Pancreas (tissue), 10 donors: ENCODE measurements around the gene SERBP1. TPM values are rescaled to one million over a fixed set of nuclear protein-coding genes. Genes with fewer than 3 reads are reported as not detected.

Source experiments
- ATAC-seq, 4 donors: fragments of 200-7000 bp; cut with Tn5 transposase; one replicate each; pipeline versions ENCODE4 v1.8.0 to v1.9.1; 2020; ENCODE audit warnings: mild to moderate bottlenecking in 4 of 4, moderate library complexity in 4 of 4
- DNase-seq, 6 donors: peaks; one replicate each; pipeline ENCODE4 v3.0.0-alpha.2; 2020
- FAIRE-seq: peaks from 2 replicates; lab custom pipeline; 2012; peaks lifted over from hg19 to GRCh38; lab: Jason Lieb, UNC
- H3K27ac ChIP-seq, 4 donors: fragments of 200-600 bp; sonication (generic); 1 replicate in 3 of 4; 2 replicates in 1 of 4; pipeline versions ENCODE4 v1.5.0 to v1.8.0; 2020
- H3K27me3 ChIP-seq, 4 donors: fragments of 200-600 bp; one replicate each; pipeline ENCODE4 v1.8.0; 2021
- H3K36me3 ChIP-seq, 3 donors: fragments of 200-600 bp; sonication (generic) in 1 of 3; one replicate each; pipeline versions ENCODE4 v1.5.0 to v1.8.0; 2020 to 2021
- H3K4me1 ChIP-seq, 3 donors: fragments of 200-600 bp; one replicate each; pipeline ENCODE4 v1.8.0; 2021
- H3K4me3 ChIP-seq, 4 donors: fragments of 200-600 bp; sonication (generic) in 2 of 4; one replicate each; pipeline versions ENCODE4 v1.5.0 to v1.8.0; 2020 to 2021
- H3K9me3 ChIP-seq, 4 donors: fragments of 200-600 bp; one replicate each; pipeline ENCODE4 v1.8.0; 2021
- WGBS, 2 donors: extraction: QIAGEN DNeasy Blood & Tissue Kit; methylation state at CpG; one replicate each; pipeline ENCODE4 v1.1.7; 2013; 5-methylcytosine and 5-hydroxymethylcytosine counted together
- intact Hi-C, 3 donors: fragments of 100-400 bp; cut with DNase I; formaldehyde crosslinking; loops; one replicate each; pipeline versions ENCODE4 v1.11.1 to v1.14.2; 2022
- polyA plus RNA-seq, 2 donors: library from polyadenylated mRNA; stranded (reverse); fragments of 200-250 nt; gene quantifications; one replicate each; pipeline ENCODE4 v1.2.3, GENCODE V29; 2013
- total RNA-seq, 6 donors: library from RNA; stranded (reverse); fragmentation: NEBNext Ultra II Directional in 4 of 6; extraction: Animal tissue kit (Norgen Biotek cat#: 25700) in 4 of 6; gene quantifications; one replicate each; pipeline versions ENCODE4 v1.2.1 to v1.2.4, GENCODE V29; 2021 to 2023
- TF ChIP-seq, protein P1 (sequence below), 4 donors: fragments of 200-600 bp; sonication (generic) in 3 of 4; IDR thresholded peaks; one replicate each; pipeline versions ENCODE4 v1.5.0 to v1.8.0; 2021; ENCODE audit warnings: antibody characterized with exemption in 4 of 4
- donor health status: healthy with polysubstance abuse.
- donor health status: DM: no; HTN: no; CAD: no; lungs with moderate emphysema.
- donor health status: DM: no; HTN: no; CAD: no.
- donor health status: control.
- donor health status: control.
- donor health status: Bipolar disorder and iron deficiency.
- donor health status: DM: yes; HTN: yes; CAD: no.
- donor health status: DM: no; HTN: no; CAD: no.
- donor health status: DM: no; HTN: no; CAD: no.
- donor health status: DM: yes; HTN: yes; CAD: no.

Gene SERBP1
- total and polyA plus RNA-seq, 8 donors, result 38.8 to 138 (median 87.2) TPM

DNA sequence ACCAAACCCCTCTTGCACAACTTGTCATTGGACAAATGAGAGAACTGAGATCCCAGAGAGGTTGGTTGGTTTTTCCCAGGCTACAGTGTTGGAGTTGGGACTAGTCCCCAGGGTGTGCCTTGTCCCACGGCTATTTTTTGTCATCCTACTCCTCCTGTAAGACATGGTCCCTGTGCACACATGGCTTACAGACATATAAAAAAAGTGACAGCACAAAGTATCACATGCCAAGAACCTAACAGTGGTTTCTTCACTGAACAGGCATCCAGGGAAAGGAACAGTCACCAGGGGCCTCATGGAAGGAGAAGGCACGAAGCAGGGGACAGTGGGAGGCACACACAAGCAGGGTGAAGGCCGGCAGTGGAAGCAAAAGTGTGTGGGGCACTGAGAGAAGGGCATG is 36.5 kb downstream of the SERBP1 start:
- 86 to 90% methylated on average over 3 of the region's 3 CpGs for WGBS, 2 donors

DNA sequence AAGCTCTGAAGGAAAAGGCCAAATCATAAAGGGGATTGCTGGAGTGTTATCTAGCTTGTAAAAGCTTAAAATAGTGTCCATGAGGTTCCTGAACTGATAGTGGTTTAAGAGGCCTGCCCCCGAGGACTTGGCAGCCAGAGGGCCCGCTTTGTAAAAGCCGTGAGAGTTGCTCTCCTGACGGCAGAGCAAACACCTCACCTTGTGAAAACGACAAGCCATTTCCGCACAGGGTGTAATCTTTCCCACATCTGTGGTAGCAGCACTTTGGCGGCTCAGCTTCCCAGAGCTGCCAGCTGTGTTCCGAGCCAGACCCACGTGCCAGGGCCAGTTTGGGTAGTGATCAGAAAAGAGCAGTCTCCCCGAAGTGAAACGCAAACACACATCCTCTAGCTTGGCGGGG is 37.0 kb downstream of the SERBP1 start:
- no peak overlapping the region for H3K4me3 ChIP-seq
- intact Hi-C loops, result no loop called here
- FAIRE-seq (no peak), ATAC-seq (peak; percentile 95 to 98 (median 96)), DNase-seq (peak; percentile 36 to 77 (median 72))
- TF ChIP-seq, protein P1, sequence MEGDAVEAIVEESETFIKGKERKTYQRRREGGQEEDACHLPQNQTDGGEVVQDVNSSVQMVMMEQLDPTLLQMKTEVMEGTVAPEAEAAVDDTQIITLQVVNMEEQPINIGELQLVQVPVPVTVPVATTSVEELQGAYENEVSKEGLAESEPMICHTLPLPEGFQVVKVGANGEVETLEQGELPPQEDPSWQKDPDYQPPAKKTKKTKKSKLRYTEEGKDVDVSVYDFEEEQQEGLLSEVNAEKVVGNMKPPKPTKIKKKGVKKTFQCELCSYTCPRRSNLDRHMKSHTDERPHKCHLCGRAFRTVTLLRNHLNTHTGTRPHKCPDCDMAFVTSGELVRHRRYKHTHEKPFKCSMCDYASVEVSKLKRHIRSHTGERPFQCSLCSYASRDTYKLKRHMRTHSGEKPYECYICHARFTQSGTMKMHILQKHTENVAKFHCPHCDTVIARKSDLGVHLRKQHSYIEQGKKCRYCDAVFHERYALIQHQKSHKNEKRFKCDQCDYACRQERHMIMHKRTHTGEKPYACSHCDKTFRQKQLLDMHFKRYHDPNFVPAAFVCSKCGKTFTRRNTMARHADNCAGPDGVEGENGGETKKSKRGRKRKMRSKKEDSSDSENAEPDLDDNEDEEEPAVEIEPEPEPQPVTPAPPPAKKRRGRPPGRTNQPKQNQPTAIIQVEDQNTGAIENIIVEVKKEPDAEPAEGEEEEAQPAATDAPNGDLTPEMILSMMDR (IDR thresholded peaks at IDR 0.05), result no peak
- H3K27me3 ChIP-seq, result no peaks in the 10 kb centered on the region
- H3K4me1 ChIP-seq, result no peaks in the 10 kb centered on the region
- WGBS, 2 donors, result 30 to 33% methylated on average over 12 of the region's 12 CpGs
- no peaks in the 10 kb centered on the region for H3K9me3 ChIP-seq
- H3K36me3 ChIP-seq, result no peaks in the 10 kb centered on the region
- H3K27ac ChIP-seq, result peak overlapping the region; percentile 2 to 13 (median 8)

More for the DNA sequence above, 36.5 kb downstream of the SERBP1 start:
- FAIRE-seq (no peak), DNase-seq (no peak), ATAC-seq (peak in 3 of 4 donors; percentile 3 to 21 (median 17))
- intact Hi-C loops, result no loop called here
- TF ChIP-seq, protein P1 (IDR thresholded peaks at IDR 0.05), result no peak
- Histone ChIP-seq H3K4me3 (no peak overlapping the region), H3K9me3 (no peaks in the 10 kb centered on the region), H3K27me3 (no peaks in the 10 kb centered on the region), H3K27ac (peak overlapping the region in 2 of 4 donors; percentile 2 to 11), H3K36me3 (no peaks in the 10 kb centered on the region), H3K4me1 (no peaks in the 10 kb centered on the region)

DNA sequence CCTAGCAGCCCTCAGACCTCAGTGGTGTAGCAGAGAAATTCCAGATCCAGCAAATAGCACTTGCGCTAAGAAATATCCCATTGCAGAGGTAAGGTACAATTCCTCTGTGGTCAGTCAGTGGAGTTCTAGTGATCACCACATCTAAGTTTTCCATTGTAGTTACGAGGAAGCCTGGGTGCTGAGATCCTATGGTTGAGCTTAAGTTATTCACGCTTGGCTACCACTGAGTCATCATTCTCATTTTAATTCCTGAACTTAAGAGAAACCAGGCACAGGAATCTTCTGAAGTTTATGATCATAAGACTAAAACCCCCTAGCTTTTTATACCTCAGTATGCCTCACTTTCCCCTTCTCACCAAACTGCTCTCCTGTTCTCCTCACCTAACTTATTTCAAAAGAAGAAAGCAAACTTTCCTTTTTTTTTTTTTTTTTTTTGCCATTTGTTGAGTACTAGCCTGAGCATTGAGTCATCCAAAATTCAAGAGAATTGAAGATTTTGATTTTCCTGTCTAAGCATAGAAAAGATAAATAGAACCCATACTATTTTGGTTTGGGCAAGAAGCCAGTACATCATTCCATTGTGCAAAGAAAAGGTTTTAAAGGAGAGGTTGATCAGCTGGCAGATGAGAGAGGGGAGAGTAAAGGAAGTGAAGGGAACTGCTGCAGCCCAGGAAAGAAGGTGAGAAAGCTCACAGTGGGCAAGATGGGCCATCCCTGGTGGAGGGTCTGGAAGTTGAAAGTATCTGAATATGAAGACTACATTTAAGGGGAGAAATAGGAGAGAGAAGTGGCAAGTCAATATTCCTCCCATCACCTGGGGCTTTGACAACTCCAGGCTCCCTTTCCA is 39.9 kb downstream of the SERBP1 start:
- H3K4me1 ChIP-seq, result no peaks in the 10 kb centered on the region
- H3K4me3 ChIP-seq, result no peak overlapping the region
- no peaks in the 10 kb centered on the region for H3K36me3 ChIP-seq
- H3K9me3 ChIP-seq, result no peaks in the 10 kb centered on the region
- WGBS, 2 donors, result 92 to 93% methylated on average over 3 of the region's 3 CpGs
- intact Hi-C loops, result no loop called here
- DNase-seq (no peak), ATAC-seq (no peak), FAIRE-seq (no peak)
- no peak overlapping the region for H3K27ac ChIP-seq
- TF ChIP-seq, protein P1 (IDR thresholded peaks at IDR 0.05), result no peak
- H3K27me3 ChIP-seq, result no peaks in the 10 kb centered on the region

DNA sequence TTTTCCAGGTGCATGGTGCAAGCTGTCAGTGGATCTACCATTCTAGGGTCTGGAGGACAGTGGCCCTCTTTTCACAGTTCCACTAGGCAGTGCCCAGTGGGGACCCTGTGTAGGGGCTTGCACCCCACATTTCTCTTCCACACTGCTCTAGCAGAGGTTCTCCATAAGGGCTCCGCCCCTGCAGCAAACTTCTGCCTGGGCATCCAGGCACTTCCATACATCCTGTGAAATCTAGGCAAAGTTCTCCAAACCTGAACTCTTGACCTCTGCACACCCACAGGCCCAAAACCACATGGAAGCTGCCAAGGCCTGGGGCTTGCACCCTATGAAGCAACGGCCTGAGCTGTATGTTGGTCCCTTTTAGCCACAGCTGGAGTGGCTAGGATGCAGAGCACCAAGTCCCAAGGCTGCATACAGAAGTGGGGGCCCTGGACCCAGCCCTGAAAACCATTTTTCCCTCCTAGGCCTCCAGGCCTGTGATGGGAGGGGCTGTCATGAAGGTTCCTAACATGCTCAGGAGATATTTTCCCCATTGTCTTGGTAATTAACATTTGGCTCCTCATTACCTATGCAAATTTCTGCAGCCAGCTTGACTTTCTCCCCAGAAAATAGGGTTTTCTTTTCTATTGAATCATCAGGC is 46.1 kb downstream of the SERBP1 start:
- DNase-seq, result no peak
- Histone ChIP-seq H3K27ac (no peak overlapping the region), H3K36me3 (no peaks in the 10 kb centered on the region), H3K9me3 (no peaks in the 10 kb centered on the region), H3K4me1 (no peaks in the 10 kb centered on the region), H3K4me3 (no peak overlapping the region), H3K27me3 (no peaks in the 10 kb centered on the region)
- ATAC-seq, result no peak
- no peak for FAIRE-seq
- 88 to 94% methylated on average over 2 of the region's 2 CpGs for WGBS, 2 donors
- intact Hi-C loops, result no loop called here
- TF ChIP-seq, protein P1 (IDR thresholded peaks at IDR 0.05), result no peak
